Endodermal cell (in vitro differentiated cells): ENCODE measurements around the gene RIC1. TPM values are rescaled to one million over a fixed set of nuclear protein-coding genes. Genes with fewer than 3 reads are reported as not detected.
"Not testable (repeated sequence)": the region's sequence is repeated elsewhere in the genome, so short reads cannot be mapped to it uniquely, and the experiment has no call there.

Experiments used
- DNase-seq: peaks from one replicate; pipeline ENCODE4 v3.0.0-alpha.2; 2017
- H3K27ac ChIP-seq: 2 replicates; pipeline ENCODE4 v1.5.1; 2013; ENCODE audit warnings: mild to moderate bottlenecking, low read depth, low read length, moderate library complexity
- H3K27me3 ChIP-seq: 2 replicates; pipeline ENCODE4 v1.6.1; 2013; ENCODE audit warnings: mild to moderate bottlenecking, low read length, moderate library complexity; ENCODE audit not compliant: insufficient read depth, control insufficient read depth, poor library complexity, severe bottlenecking
- H3K36me3 ChIP-seq: 2 replicates; pipeline ENCODE4 v1.7.0; 2013; ENCODE audit warnings: mild to moderate bottlenecking, low read length, moderate library complexity; ENCODE audit not compliant: control insufficient read depth, insufficient read depth
- H3K4me1 ChIP-seq: one replicate; pipeline ENCODE4 v1.7.0; 2013; ENCODE audit warnings: low read length; ENCODE audit not compliant: control insufficient read depth, insufficient read depth
- H3K4me3 ChIP-seq: 2 replicates; pipeline ENCODE4 v1.5.1; 2013; ENCODE audit warnings: mild to moderate bottlenecking, low read length, moderate library complexity
- H3K9ac ChIP-seq: 2 replicates; pipeline ENCODE4 v1.6.1; 2013; ENCODE audit warnings: mild to moderate bottlenecking, low read length, moderate library complexity; ENCODE audit not compliant: poor library complexity, severe bottlenecking; ENCODE audit errors: extremely low read depth
- H3K9me3 ChIP-seq: 2 replicates; pipeline ENCODE4 v1.6.1; 2013; ENCODE audit warnings: mild to moderate bottlenecking, low read length, moderate library complexity; ENCODE audit not compliant: control insufficient read depth
- H3K27ac Mint-ChIP-seq: 2 replicates; pipeline ENCODE4 v1.8.0; 2020; ENCODE audit warnings: mixed read lengths
- H3K27me3 Mint-ChIP-seq: 2 replicates; pipeline ENCODE4 v1.8.0; 2021; ENCODE audit warnings: mild to moderate bottlenecking, mixed read lengths; ENCODE audit not compliant: insufficient read depth
- H3K36me3 Mint-ChIP-seq: 2 replicates; pipeline ENCODE4 v1.8.0; 2020; ENCODE audit warnings: low read depth, mixed read lengths
- H3K4me1 Mint-ChIP-seq: 2 replicates; pipeline ENCODE4 v1.8.0; 2020; ENCODE audit warnings: mixed read lengths
- H3K4me3 Mint-ChIP-seq: 2 replicates; pipeline ENCODE4 v1.8.0; 2020; ENCODE audit warnings: mild to moderate bottlenecking, moderate library complexity, mixed read lengths
- H3K9me3 Mint-ChIP-seq: 2 replicates; pipeline ENCODE4 v1.8.0; 2020; ENCODE audit warnings: mild to moderate bottlenecking, mixed read lengths
- WGBS, 2 experiments: methylation state at CpG; one replicate each; pipeline versions ENCODE4 v1.1.5 to v1.1.7; 2013; ENCODE audit warnings: missing lambda C conversion rate in 2 of 2, mixed read lengths in 1 of 2; ENCODE audit not compliant: insufficient coverage in 1 of 2, insufficient read length in 1 of 2; 5-methylcytosine and 5-hydroxymethylcytosine counted together
- total RNA-seq, 2 donors: library from RNA; stranded (reverse); fragmentation: NEBNext Ultra II Directional in 1 of 2; extraction: Animal tissue kit (Norgen Biotek cat#: 25700) in 1 of 2; gene quantifications; 2 replicates in 1 of 2; 3 replicates in 1 of 2; pipeline ENCODE4 v1.2.1, GENCODE V29; 2021
- TF ChIP-seq, protein P1 (sequence below): fragments of 200-600 bp; sonication (generic); conservative IDR thresholded peaks from 2 replicates; pipeline ENCODE4 v1.5.0; 2021; ENCODE audit warnings: antibody characterized with exemption, mild to moderate bottlenecking

The RIC1 gene
- total RNA-seq, 2 donors from 2014 or later, result 27.0 to 27.1 TPM

- Histone ChIP-seq H3K9ac (no peak overlapping the region), H3K36me3 (no peaks in the 10 kb centered on the region), H3K4me3 (no peak overlapping the region), H3K4me1 (no peaks in the 10 kb centered on the region), H3K27me3 (no peaks in the 10 kb centered on the region), H3K27ac (no peak overlapping the region), H3K9me3 (no peaks in the 10 kb centered on the region)
- Mint-ChIP-seq H3K27me3 (no peaks in the 10 kb centered on the region), H3K4me3 (no peak overlapping the region), H3K9me3 (no peaks in the 10 kb centered on the region), H3K4me1 (peaks cover under 1% of the 10 kb centered on the region), H3K27ac (no peak overlapping the region), H3K36me3 (peaks cover 3% of the 10 kb centered on the region)
- TF ChIP-seq, protein P1, sequence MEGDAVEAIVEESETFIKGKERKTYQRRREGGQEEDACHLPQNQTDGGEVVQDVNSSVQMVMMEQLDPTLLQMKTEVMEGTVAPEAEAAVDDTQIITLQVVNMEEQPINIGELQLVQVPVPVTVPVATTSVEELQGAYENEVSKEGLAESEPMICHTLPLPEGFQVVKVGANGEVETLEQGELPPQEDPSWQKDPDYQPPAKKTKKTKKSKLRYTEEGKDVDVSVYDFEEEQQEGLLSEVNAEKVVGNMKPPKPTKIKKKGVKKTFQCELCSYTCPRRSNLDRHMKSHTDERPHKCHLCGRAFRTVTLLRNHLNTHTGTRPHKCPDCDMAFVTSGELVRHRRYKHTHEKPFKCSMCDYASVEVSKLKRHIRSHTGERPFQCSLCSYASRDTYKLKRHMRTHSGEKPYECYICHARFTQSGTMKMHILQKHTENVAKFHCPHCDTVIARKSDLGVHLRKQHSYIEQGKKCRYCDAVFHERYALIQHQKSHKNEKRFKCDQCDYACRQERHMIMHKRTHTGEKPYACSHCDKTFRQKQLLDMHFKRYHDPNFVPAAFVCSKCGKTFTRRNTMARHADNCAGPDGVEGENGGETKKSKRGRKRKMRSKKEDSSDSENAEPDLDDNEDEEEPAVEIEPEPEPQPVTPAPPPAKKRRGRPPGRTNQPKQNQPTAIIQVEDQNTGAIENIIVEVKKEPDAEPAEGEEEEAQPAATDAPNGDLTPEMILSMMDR, result no peak
- 97% methylated on average over 3 of the region's 3 CpGs; no CpG with 5 or more reads in 1 of the 2 experiments for WGBS, 2 experiments
- DNase-seq, result no peak
Measured at GRCh38 chr9:5622016-5622415, 6.9 kb upstream of the RIC1 start.

DNA sequence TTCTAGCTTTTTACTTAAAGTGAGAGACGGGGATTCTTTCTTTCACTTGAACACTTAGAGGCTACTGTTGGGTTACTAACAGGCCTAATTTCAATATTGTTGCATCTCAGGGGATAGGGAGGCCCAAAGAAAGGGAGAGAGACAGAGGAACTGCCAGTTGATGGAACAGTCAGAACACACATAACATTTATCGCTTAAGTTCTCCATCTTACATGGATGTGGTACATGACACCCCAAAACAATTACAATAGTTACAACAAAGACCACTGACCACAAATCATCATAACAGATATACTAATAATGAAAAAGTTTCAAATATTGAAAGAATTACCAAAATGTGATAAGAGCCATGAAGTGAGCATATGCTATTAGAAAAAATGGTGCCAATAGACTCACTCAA is 4.3 kb upstream of the RIC1 start:
- Histone ChIP-seq H3K4me1 (no peaks in the 10 kb centered on the region), H3K4me3 (no peak overlapping the region), H3K27ac (no peak overlapping the region), H3K9me3 (no peaks in the 10 kb centered on the region), H3K36me3 (no peaks in the 10 kb centered on the region), H3K27me3 (no peaks in the 10 kb centered on the region), H3K9ac (no peak overlapping the region)
- WGBS, 2 experiments, result 97% methylated on average over 2 of the region's 2 CpGs; no CpG with 5 or more reads in 1 of the 2 experiments
- Mint-ChIP-seq H3K4me1 (peaks cover 5% of the 10 kb centered on the region), H3K9me3 (no peaks in the 10 kb centered on the region), H3K36me3 (peaks cover 3% of the 10 kb centered on the region), H3K27ac (no peak overlapping the region), H3K4me3 (no peak overlapping the region), H3K27me3 (no peaks in the 10 kb centered on the region)
- DNase-seq, result no peak
- TF ChIP-seq, protein P1, result no peak

GRCh38 chr9:5626727-5627634 is 1.9 kb upstream of the RIC1 start:
- H3K4me3 ChIP-seq, result peak overlapping the region; percentile 95
- WGBS, 2 experiments, result 67 to 90% methylated on average over 1 to 5 of the region's 5 CpGs
- TF ChIP-seq, protein P1, result no peak

DNA sequence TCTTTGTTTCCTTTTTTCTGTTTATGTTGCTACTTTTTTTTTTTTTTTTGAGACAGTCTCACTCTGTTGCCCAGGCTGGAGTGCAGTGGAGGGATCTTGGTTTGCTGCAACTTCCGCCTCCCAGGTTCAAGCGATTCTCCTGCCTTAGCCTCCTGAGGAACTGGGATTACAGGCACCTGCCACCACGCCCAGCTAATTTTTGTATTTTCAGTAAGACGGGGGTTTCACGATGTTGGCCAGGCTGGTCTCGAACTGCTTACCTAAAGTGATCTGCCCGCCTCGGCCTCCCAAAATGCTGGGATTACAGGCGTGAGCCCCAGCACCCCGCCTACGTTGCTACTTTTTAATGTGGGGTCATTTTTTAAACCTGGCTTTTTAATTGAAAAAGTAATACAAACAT is 1.2 kb upstream of the RIC1 start:
- H3K9me3 Mint-ChIP-seq, H3K9me3 ChIP-seq: not testable (repeated sequence)
- 89 to 93% methylated on average over 11 of the region's 11 CpGs for WGBS, 2 experiments

More at GRCh38 chr9:5626727-5627634, 1.9 kb upstream of the RIC1 start:
- H3K4me3 Mint-ChIP-seq, result peak overlapping the region; percentile 97
- H3K4me1 Mint-ChIP-seq, result peaks cover 13% of the 10 kb centered on the region
- H3K9ac ChIP-seq, result no peak overlapping the region
- no peaks in the 10 kb centered on the region for H3K9me3 ChIP-seq
- no peaks in the 10 kb centered on the region for H3K4me1 ChIP-seq
- H3K27me3 Mint-ChIP-seq, result no peaks in the 10 kb centered on the region
- H3K27ac Mint-ChIP-seq, result no peak overlapping the region
- no peaks in the 10 kb centered on the region for H3K36me3 ChIP-seq
- no peaks in the 10 kb centered on the region for H3K36me3 Mint-ChIP-seq
- H3K27ac ChIP-seq, result peak overlapping the region; percentile 58
- H3K9me3 Mint-ChIP-seq, result no peaks in the 10 kb centered on the region
- DNase-seq, result no peak
- H3K27me3 ChIP-seq, result no peaks in the 10 kb centered on the region

More for the DNA sequence above, 1.2 kb upstream of the RIC1 start:
- H3K27me3 ChIP-seq, H3K27me3 Mint-ChIP-seq, H3K27ac ChIP-seq, H3K36me3 ChIP-seq, H3K36me3 Mint-ChIP-seq, H3K9ac ChIP-seq, DNase-seq, H3K4me1 ChIP-seq: not testable (repeated sequence)
- Mint-ChIP-seq H3K4me1 (peaks cover 17% of the 10 kb centered on the region), H3K27ac (peak overlapping the region; percentile 81), H3K4me3 (peak overlapping the region; percentile 97)
- peak overlapping the region; percentile 95 for H3K4me3 ChIP-seq
